ENCODE results near the gene TMEM25. TPM values are rescaled to one million over a fixed set of nuclear protein-coding genes. Genes with fewer than 3 reads are reported as not detected.
"Not testable (repeated sequence)": the region's sequence is repeated elsewhere in the genome, so short reads cannot be mapped to it uniquely, and the experiment has no call there.

TMEM25 gene
- total RNA-seq, 1 experiment from 2014 or later = 13.2 TPM

GRCh38 chr11:118565051-118565450, 34.1 kb downstream of the TMEM25 start:
- no TSS peak for BruUV-seq (replicated peaks)

DNA sequence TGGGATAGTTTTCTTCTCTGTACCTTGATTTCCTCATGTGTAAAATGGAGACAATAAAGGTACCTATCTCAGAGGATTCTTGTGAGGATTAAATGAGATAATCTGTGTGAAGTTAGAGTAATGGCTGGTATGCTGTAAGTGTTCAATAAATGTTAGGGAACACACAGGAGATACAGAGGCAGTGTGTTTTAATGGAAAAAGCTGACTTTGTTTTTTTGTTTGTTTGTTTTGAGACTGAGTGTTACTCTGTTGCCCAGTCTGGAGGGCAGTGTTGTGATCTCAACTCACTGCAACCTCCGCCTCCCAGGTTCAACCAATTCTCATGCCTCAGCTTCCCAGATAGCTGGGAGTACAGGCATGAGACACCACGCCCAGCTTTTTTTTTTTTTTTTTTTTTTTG, 38.7 kb downstream of the TMEM25 start:
- Histone ChIP-seq H3K4me3 (ENCODE audit: low read depth, low read length, poor library complexity, severe bottlenecking) (no peak overlapping the region), H3K9me3 (ENCODE audit: low read depth, low read length, poor library complexity, severe bottlenecking) (no peaks in the 10 kb centered on the region), H3K4me1 (ENCODE audit: insufficient read depth, low read length, poor library complexity, severe bottlenecking) (peaks cover 17% of the 10 kb centered on the region), H3K36me3 (ENCODE audit: insufficient read depth, low read length, poor library complexity, severe bottlenecking) (no peaks in the 10 kb centered on the region), H3K27me3 (replicated peaks; ENCODE audit: insufficient read depth, low read depth, low read length, poor library complexity) (no peaks in the 10 kb centered on the region), H3K27ac (ENCODE audit: low read depth, low read length, poor library complexity, severe bottlenecking) (no peak overlapping the region)
- TF ChIP-seq CTCF (conservative IDR thresholded peaks at IDR 0.05; ENCODE audit: low read depth, low read length) (no peak), EZH2 (IDR thresholded peaks at IDR 0.05; ENCODE audit: borderline replicate concordance, low read depth, low read length, poor library complexity, severe bottlenecking) (no peak)
- CTCF ChIA-PET = interaction anchor here (0.6 kb wide), 2 partner anchors 17 to 275 kb away, joined by 4 to 7 read pairs; no protein-coding TSS in a partner anchor
- no TSS peak for BruUV-seq (replicated peaks)
- intact Hi-C loops (cut with micrococcal nuclease; ENCODE audit: unreplicated experiment) = loop anchor here (5.0 kb wide), 1 partner anchor 422 kb away; no protein-coding TSS in a partner anchor
- no peak for DNase-seq (ENCODE audit: low spot score)
- POLR2A ChIA-PET (ENCODE audit: low non-redundant PET) = no interaction called here

More at GRCh38 chr11:118565051-118565450, 34.1 kb downstream of the TMEM25 start:
- POLR2A ChIA-PET (ENCODE audit: low non-redundant PET) = no interaction called here
- no peak for TF ChIP-seq CTCF (conservative IDR thresholded peaks at IDR 0.05; ENCODE audit: low read depth, low read length)
- TF ChIP-seq EZH2 (IDR thresholded peaks at IDR 0.05; ENCODE audit: borderline replicate concordance, low read depth, low read length, poor library complexity, severe bottlenecking) = no peak
- Histone ChIP-seq H3K36me3 (ENCODE audit: insufficient read depth, low read length, poor library complexity, severe bottlenecking) (no peaks in the 10 kb centered on the region), H3K27ac (ENCODE audit: low read depth, low read length, poor library complexity, severe bottlenecking) (no peak overlapping the region), H3K9me3 (ENCODE audit: low read depth, low read length, poor library complexity, severe bottlenecking) (no peaks in the 10 kb centered on the region), H3K27me3 (replicated peaks; ENCODE audit: insufficient read depth, low read depth, low read length, poor library complexity) (no peaks in the 10 kb centered on the region), H3K4me3 (ENCODE audit: low read depth, low read length, poor library complexity, severe bottlenecking) (peak overlapping the region; percentile 32), H3K4me1 (ENCODE audit: insufficient read depth, low read length, poor library complexity, severe bottlenecking) (no peaks in the 10 kb centered on the region)
- DNase-seq (ENCODE audit: low spot score) = no peak
- CTCF ChIA-PET = interaction anchor here (0.6 kb wide), 1 partner anchor 35 kb away, joined by 7 read pairs; no protein-coding TSS in a partner anchor
- intact Hi-C loops (cut with micrococcal nuclease; ENCODE audit: unreplicated experiment) = loop anchor here (5.0 kb wide), 1 partner anchor 418 kb away; no protein-coding TSS in a partner anchor

GRCh38 chr11:118570787-118571186, 39.8 kb downstream of the TMEM25 start:
- no TSS peak for BruUV-seq (replicated peaks)
- H3K27ac ChIP-seq (ENCODE audit: low read depth, low read length, poor library complexity, severe bottlenecking) = no peak overlapping the region
- TF ChIP-seq CTCF (conservative IDR thresholded peaks at IDR 0.05; ENCODE audit: low read depth, low read length) (no peak), EZH2 (IDR thresholded peaks at IDR 0.05; ENCODE audit: borderline replicate concordance, low read depth, low read length, poor library complexity, severe bottlenecking) (no peak)
- ChIA-PET CTCF (no interaction called here), POLR2A (ENCODE audit: low non-redundant PET) (interaction anchor here (0.5 to 0.7 kb wide), 2 partner anchors 23 to 200 kb away, joined by 3 to 4 read pairs; no protein-coding TSS in a partner anchor)
- no peaks in the 10 kb centered on the region for H3K36me3 ChIP-seq (ENCODE audit: insufficient read depth, low read length, poor library complexity, severe bottlenecking)
- intact Hi-C loops (cut with micrococcal nuclease; ENCODE audit: unreplicated experiment) = no loop called here
- H3K4me3 ChIP-seq (ENCODE audit: low read depth, low read length, poor library complexity, severe bottlenecking) = no peak overlapping the region
- no peaks in the 10 kb centered on the region for H3K9me3 ChIP-seq (ENCODE audit: low read depth, low read length, poor library complexity, severe bottlenecking)
- no peaks in the 10 kb centered on the region for H3K27me3 ChIP-seq (replicated peaks; ENCODE audit: insufficient read depth, low read depth, low read length, poor library complexity)
- no peak for DNase-seq (ENCODE audit: low spot score)
- H3K4me1 ChIP-seq (ENCODE audit: insufficient read depth, low read length, poor library complexity, severe bottlenecking) = peaks cover 24% of the 10 kb centered on the region

DNA sequence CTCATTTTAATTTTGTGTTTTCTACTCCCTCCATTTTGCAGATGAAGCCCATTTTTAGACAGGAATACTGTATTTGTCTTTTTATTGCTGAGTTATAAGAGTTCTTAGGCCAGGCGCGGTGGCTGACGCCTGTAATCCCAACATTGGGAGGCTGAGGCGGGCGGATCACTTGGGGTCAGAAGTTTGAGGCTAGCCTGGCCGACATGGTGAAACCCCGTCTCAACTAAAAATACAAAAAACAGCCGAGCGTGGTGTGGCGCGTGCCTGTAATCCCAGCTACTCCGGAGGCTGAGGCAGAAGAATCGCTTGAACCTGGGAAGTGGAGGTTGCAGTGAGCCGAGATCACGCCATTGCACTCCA, 40.7 kb downstream of the TMEM25 start:
- H3K36me3 ChIP-seq (ENCODE audit: insufficient read depth, low read length, poor library complexity, severe bottlenecking); H3K9me3 ChIP-seq (ENCODE audit: low read depth, low read length, poor library complexity, severe bottlenecking); H3K27me3 ChIP-seq (replicated peaks; ENCODE audit: insufficient read depth, low read depth, low read length, poor library complexity); CTCF ChIA-PET; intact Hi-C loops (cut with micrococcal nuclease; ENCODE audit: unreplicated experiment): not testable (repeated sequence)
- peaks cover 28% of the 10 kb centered on the region for H3K4me1 ChIP-seq (ENCODE audit: insufficient read depth, low read length, poor library complexity, severe bottlenecking)
- TSS peak; percentile 87 for BruUV-seq (replicated peaks)
- DNase-seq (ENCODE audit: low spot score) = peak; percentile 10
- POLR2A ChIA-PET (ENCODE audit: low non-redundant PET) = interaction anchor here (0.7 kb wide), 1 partner anchor 44 kb away, joined by 10 read pairs; no protein-coding TSS in a partner anchor
- peak overlapping the region; percentile 98 for H3K27ac ChIP-seq (ENCODE audit: low read depth, low read length, poor library complexity, severe bottlenecking)
- peak overlapping the region; percentile 100 for H3K4me3 ChIP-seq (ENCODE audit: low read depth, low read length, poor library complexity, severe bottlenecking)
